Spleen (tissue), 7 donors: ENCODE data around the gene OR2L3.

Experiments
- POLR2A ChIP-seq, 3 donors: fragments of 450-650 bp; IDR thresholded peaks; one replicate each; pipeline ENCODE4 v1.5.1; 2017; ENCODE audit warnings: antibody characterized with exemption in 3 of 3, mild to moderate bottlenecking in 1 of 3
- POLR2AphosphoS5 ChIP-seq, 3 donors: sonication (generic); formaldehyde crosslinking; IDR thresholded peaks; one replicate each; pipeline ENCODE4 v1.5.1; 2017; ENCODE audit warnings: antibody characterized with exemption in 3 of 3
- TF ChIP-seq, protein P1 (sequence below), 11 experiments: fragments of 200-600 bp in 7 of 11; fragments of 450-650 bp in 4 of 11; sonication (generic) in 4 of 11; IDR thresholded peaks in 8 of 11; conservative IDR thresholded peaks in 3 of 11; 1 replicate in 7 of 11; 2 replicates in 4 of 11; pipeline versions ENCODE4 v1.4.0 to v1.8.0; 2016 to 2021; ENCODE audit warnings: antibody characterized with exemption in 11 of 11, inconsistent platforms in 4 of 11, mild to moderate bottlenecking in 1 of 11
- donor health status: DM: no; HTN: no; CAD: no; lungs with moderate emphysema.
- donor health status: DM: no; HTN: no; CAD: no.
- donor health status: DM: no; HTN: no; CAD: no.

DNA sequence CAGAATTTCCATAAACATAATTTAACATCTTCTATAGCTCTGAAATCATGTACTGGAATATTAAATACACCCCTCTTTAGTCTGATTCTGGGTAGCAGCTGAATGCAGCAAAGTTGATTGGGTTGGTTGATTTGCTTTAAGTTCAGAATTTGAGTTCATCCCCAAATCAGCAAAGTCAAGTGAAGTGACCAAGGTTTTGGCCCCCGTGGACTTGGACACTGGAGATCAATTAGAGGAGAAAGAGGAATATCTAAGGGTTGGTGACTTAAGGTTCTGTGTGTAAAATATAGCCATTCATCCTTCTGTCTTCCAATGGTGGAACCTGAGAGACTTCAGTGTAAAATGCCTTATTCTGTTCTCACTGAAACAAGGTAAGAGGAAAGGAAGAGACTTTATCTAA lies 48.2 kb downstream of the OR2L3 start, which contains the start of gene OR2L13:
- TF ChIP-seq, protein P1, sequence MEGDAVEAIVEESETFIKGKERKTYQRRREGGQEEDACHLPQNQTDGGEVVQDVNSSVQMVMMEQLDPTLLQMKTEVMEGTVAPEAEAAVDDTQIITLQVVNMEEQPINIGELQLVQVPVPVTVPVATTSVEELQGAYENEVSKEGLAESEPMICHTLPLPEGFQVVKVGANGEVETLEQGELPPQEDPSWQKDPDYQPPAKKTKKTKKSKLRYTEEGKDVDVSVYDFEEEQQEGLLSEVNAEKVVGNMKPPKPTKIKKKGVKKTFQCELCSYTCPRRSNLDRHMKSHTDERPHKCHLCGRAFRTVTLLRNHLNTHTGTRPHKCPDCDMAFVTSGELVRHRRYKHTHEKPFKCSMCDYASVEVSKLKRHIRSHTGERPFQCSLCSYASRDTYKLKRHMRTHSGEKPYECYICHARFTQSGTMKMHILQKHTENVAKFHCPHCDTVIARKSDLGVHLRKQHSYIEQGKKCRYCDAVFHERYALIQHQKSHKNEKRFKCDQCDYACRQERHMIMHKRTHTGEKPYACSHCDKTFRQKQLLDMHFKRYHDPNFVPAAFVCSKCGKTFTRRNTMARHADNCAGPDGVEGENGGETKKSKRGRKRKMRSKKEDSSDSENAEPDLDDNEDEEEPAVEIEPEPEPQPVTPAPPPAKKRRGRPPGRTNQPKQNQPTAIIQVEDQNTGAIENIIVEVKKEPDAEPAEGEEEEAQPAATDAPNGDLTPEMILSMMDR (IDR thresholded peaks at IDR 0.05 in 8 of 11, conservative IDR thresholded peaks at IDR 0.05 in 3 of 11): no peak
- no peak for TF ChIP-seq POLR2A (IDR thresholded peaks at IDR 0.05)
- no peak for TF ChIP-seq POLR2AphosphoS5 (IDR thresholded peaks at IDR 0.05)
